Endothelial cell of umbilical vein (primary cell): ENCODE measurements around the gene AKT3. TPM values are rescaled to one million over a fixed set of nuclear protein-coding genes. Genes with fewer than 3 reads are reported as not detected.

Source experiments
- BruUV-seq: library from RNA; stranded (reverse); fragments of 400-500 nt; replicated peaks from 2 replicates; lab custom pipeline; 2021; lab: Mats Ljungman, UMichigan
- CTCF ChIA-PET: fragments of 300-600, 350-600 bp; sonication (Branson Sonifier 250); formaldehyde crosslinking; loops from one replicate; lab custom pipeline; 2021; ENCODE audit warnings: antibody characterized with exemption, inconsistent platforms; lab: Charles Lee
- POLR2A ChIA-PET: fragments of 300-600, 350-600 bp; sonication (Branson Sonifier 250); formaldehyde crosslinking; loops from one replicate; lab custom pipeline; 2021; ENCODE audit warnings: antibody characterized with exemption, inconsistent platforms; lab: Charles Lee
- DNase-seq: peaks from one replicate; pipeline ENCODE4 v3.0.0-alpha.2; 2011; ENCODE audit warnings: low read depth, low spot score
- FAIRE-seq: peaks from 2 replicates; lab custom pipeline; 2011; peaks lifted over from hg19 to GRCh38; lab: Jason Lieb, UNC
- H2AFZ ChIP-seq: 2 replicates; pipeline ENCODE4 v1.6.0; 2012; ENCODE audit warnings: low read depth, low read length, control low read depth, inconsistent platforms
- H3K27ac ChIP-seq: 2 replicates; pipeline ENCODE4 v1.5.1; 2011; ENCODE audit warnings: low read depth, mild to moderate bottlenecking, control low read depth, low read length, moderate library complexity; ENCODE audit not compliant: insufficient read depth
- H3K27me3 ChIP-seq, 2 experiments: 2 replicates each; pipeline versions ENCODE4 v1.6.0 to v1.6.1; 2011; ENCODE audit warnings: low read length in 2 of 2, mixed read lengths in 1 of 2; ENCODE audit not compliant: control insufficient read depth in 2 of 2, insufficient read depth in 2 of 2
- H3K36me3 ChIP-seq, 2 experiments: 2 replicates in 1 of 2; 3 replicates in 1 of 2; pipeline ENCODE4 v1.5.1; 2011; ENCODE audit warnings: low read length in 2 of 2, mild to moderate bottlenecking in 1 of 2, moderate library complexity in 1 of 2; ENCODE audit not compliant: control insufficient read depth in 2 of 2, insufficient read depth in 2 of 2; ENCODE audit errors: extremely low read depth in 1 of 2
- H3K4me1 ChIP-seq: 3 replicates; pipeline ENCODE4 v1.5.1; 2011; ENCODE audit warnings: mild to moderate bottlenecking, low read length; ENCODE audit not compliant: control insufficient read depth, insufficient read depth; ENCODE audit errors: extremely low read depth
- H3K4me2 ChIP-seq: 2 replicates; pipeline ENCODE4 v1.6.1; 2011; ENCODE audit warnings: low read length, control low read depth, mixed read lengths; ENCODE audit not compliant: insufficient read depth
- H3K4me3 ChIP-seq, 3 experiments: fragments of 200-600 bp in 1 of 3; sonication (generic), shearing (Covaris generic) in 1 of 3; replicated peaks in 1 of 3; 2 replicates each; pipeline ENCODE4 v1.5.1; 2011 to 2016; ENCODE audit warnings: control low read depth in 3 of 3, low read length in 3 of 3, mild to moderate bottlenecking in 2 of 3, inconsistent platforms in 1 of 3, low read depth in 1 of 3, moderate library complexity in 1 of 3; ENCODE audit not compliant: insufficient read depth in 1 of 3
- H3K79me2 ChIP-seq: 2 replicates; pipeline ENCODE4 v1.6.0; 2012; ENCODE audit warnings: low read length, inconsistent platforms; ENCODE audit not compliant: control insufficient read depth, insufficient read depth
- H3K9ac ChIP-seq: replicated peaks from 2 replicates; pipeline ENCODE3; 2011; ENCODE audit warnings: low read length, control low read depth; ENCODE audit not compliant: insufficient read depth; ENCODE audit errors: extremely low read depth
- H3K9me1 ChIP-seq: replicated peaks from 3 replicates; pipeline ENCODE4 v1.6.0; 2011; ENCODE audit warnings: mild to moderate bottlenecking, low read length; ENCODE audit not compliant: control insufficient read depth, insufficient read depth; ENCODE audit errors: extremely low read depth
- H3K9me3 ChIP-seq: replicated peaks from 2 replicates; pipeline ENCODE4 v1.5.1; 2012; ENCODE audit warnings: low read length, inconsistent platforms; ENCODE audit not compliant: control insufficient read depth, insufficient read depth
- H4K20me1 ChIP-seq: replicated peaks from 2 replicates; pipeline ENCODE3; 2011; ENCODE audit warnings: mild to moderate bottlenecking, low read length; ENCODE audit not compliant: control insufficient read depth, insufficient read depth; ENCODE audit errors: extremely low read depth
- CTCF ChIP-seq, 2 donors: IDR thresholded peaks; 1 replicate in 1 of 2; 2 replicates in 1 of 2; pipeline ENCODE4 v1.5.1; 2011; ENCODE audit warnings: low read length in 2 of 2, mild to moderate bottlenecking in 2 of 2, moderate library complexity in 2 of 2, control low read depth in 1 of 2, inconsistent platforms in 1 of 2, low read depth in 1 of 2; ENCODE audit not compliant: insufficient read depth in 1 of 2; ENCODE audit errors: extremely low read depth in 1 of 2
- EZH2 ChIP-seq: IDR thresholded peaks from 2 replicates; pipeline ENCODE4 v1.6.1; 2012; ENCODE audit warnings: borderline replicate concordance, low read depth, mild to moderate bottlenecking, moderate library complexity, low read length, inconsistent platforms; ENCODE audit not compliant: severe bottlenecking
- FOS ChIP-seq: IDR thresholded peaks from 2 replicates; pipeline ENCODE4 v1.6.1; 2011; ENCODE audit warnings: mild to moderate bottlenecking, low read length, moderate library complexity, borderline replicate concordance; ENCODE audit not compliant: insufficient read depth
- GATA2 ChIP-seq: IDR thresholded peaks from 2 replicates; pipeline ENCODE4 v1.7.0; 2011; ENCODE audit warnings: low read depth, mild to moderate bottlenecking, moderate library complexity, mixed read lengths, low read length; ENCODE audit not compliant: insufficient read length, insufficient read depth
- JUN ChIP-seq: IDR thresholded peaks from 2 replicates; pipeline ENCODE4 v1.6.1; 2011; ENCODE audit warnings: borderline replicate concordance, low read depth; ENCODE audit not compliant: insufficient read length, insufficient read depth
- MAX ChIP-seq: IDR thresholded peaks from 2 replicates; pipeline ENCODE4 v1.6.1; 2011; ENCODE audit not compliant: insufficient read depth, insufficient read length
- MYC ChIP-seq: IDR thresholded peaks from one replicate; pipeline ENCODE4 v1.6.1; 2011; ENCODE audit warnings: mild to moderate bottlenecking, low read depth, low read length
- POLR2A ChIP-seq: IDR thresholded peaks from 2 replicates; pipeline ENCODE4 v1.6.1; 2012; ENCODE audit warnings: low read depth, mild to moderate bottlenecking, control low read depth, low read length
- POLR2AphosphoS5 ChIP-seq: IDR thresholded peaks from 2 replicates; pipeline ENCODE4 v1.6.1; 2012; ENCODE audit warnings: low read depth, mild to moderate bottlenecking, control low read depth, low read length, moderate library complexity; ENCODE audit not compliant: insufficient read depth
- dilution Hi-C: fragments of 300-500 bp; cut with MboI; formaldehyde crosslinking; loops from one replicate; pipeline ENCODE4 v1.15.0; 2019; ENCODE audit warnings: low sequenced_read_pairs; ENCODE audit not compliant: extremely low pct_ligation_motif_present
- intact Hi-C: fragments of 100-400 bp; cut with micrococcal nuclease; formaldehyde crosslinking; loops from one replicate; pipeline ENCODE4 v1.10.0; 2022
- polyA plus RNA-seq, 4 experiments: library from polyadenylated mRNA; depleted of rRNA in 3 of 4; stranded (reverse) in 3 of 4; unstranded in 1 of 4; fragments of >200 nt; gene quantifications; 2 replicates each; pipeline versions ENCODE4 v1.2.1 to v1.2.3, GENCODE V29; 2011 to 2012; ENCODE audit warnings: missing spikeins in 1 of 4
- total RNA-seq: library from RNA; stranded (reverse); gene quantifications from 2 replicates; pipeline ENCODE4 v1.2.3, GENCODE V29; 2021

AKT3 gene
- total and polyA plus RNA-seq, 2 donors (not counting 3 experiments of a cell fraction or from before 2014, with no cell fraction given): 20.6 to 97.1 TPM

GRCh38 chr1:243443557-243443956 lies 406.5 kb downstream of the AKT3 start:
- H3K9me1 ChIP-seq: no peaks in the 10 kb centered on the region
- TF ChIP-seq CTCF (IDR thresholded peaks at IDR 0.05; ENCODE audit: extremely low read depth in 1 of 2, insufficient read depth in 1 of 2, low read depth in 1 of 2, low read length in 2 of 2) (no peak), FOS (no peak), MAX (no peak), GATA2 (no peak), EZH2 (no peak), JUN (no peak), POLR2AphosphoS5 (no peak), MYC (no peak), POLR2A (no peak)
- CTCF ChIA-PET: no interaction called here

More at GRCh38 chr1:243443557-243443956, 406.5 kb downstream of the AKT3 start:
- no peaks in the 10 kb centered on the region for H3K36me3 ChIP-seq
- H3K79me2 ChIP-seq: no peaks in the 10 kb centered on the region
- H3K4me2 ChIP-seq: no peak overlapping the region
- H3K4me1 ChIP-seq: no peaks in the 10 kb centered on the region
- intact Hi-C loops: no loop called here
- no peak overlapping the region for H2AFZ ChIP-seq
- H4K20me1 ChIP-seq: no peaks in the 10 kb centered on the region
- H3K27me3 ChIP-seq: no peaks in the 10 kb centered on the region
- POLR2A ChIA-PET: no interaction called here
- no peaks in the 10 kb centered on the region for H3K9me3 ChIP-seq
- no peak for DNase-seq
- no peak overlapping the region for H3K9ac ChIP-seq
- dilution Hi-C loops: no loop called here
- no peak for FAIRE-seq
- BruUV-seq: no TSS peak
- no peak overlapping the region for H3K27ac ChIP-seq
- no peak overlapping the region for H3K4me3 ChIP-seq
